HepG2 (cell line): ENCODE data around the gene TXNDC11. TPM values are rescaled to one million over a fixed set of nuclear protein-coding genes. Genes with fewer than 3 reads are reported as not detected.

ENCODE experiments used
- FOXK1 ChIP-seq: sonication (generic); formaldehyde crosslinking; IDR thresholded peaks from 2 replicates; pipeline ENCODE4 v1.4.0; 2020; ENCODE audit warnings: low read depth, missing genetic modification reagents, borderline replicate concordance
- GABPB1 ChIP-seq: IDR thresholded peaks from 2 replicates; pipeline ENCODE4 v1.6.1; 2016; ENCODE audit warnings: mild to moderate bottlenecking, missing genetic modification reagents, moderate library complexity, missing compliant biosample characterization
- SALL1 ChIP-seq: sonication (generic); formaldehyde crosslinking; IDR thresholded peaks from 2 replicates; pipeline ENCODE4 v1.8.0; 2022; ENCODE audit warnings: mild to moderate bottlenecking, missing genetic modification reagents
- SALL2 ChIP-seq: sonication (generic); formaldehyde crosslinking; IDR thresholded peaks from 2 replicates; pipeline ENCODE4 v1.8.1; 2023; ENCODE audit warnings: mild to moderate bottlenecking, missing genetic modification reagents, inconsistent platforms
- SKIL ChIP-seq: sonication (generic); formaldehyde crosslinking; IDR thresholded peaks from 2 replicates; pipeline ENCODE4 v1.8.0; 2022; ENCODE audit warnings: missing genetic modification reagents, mild to moderate bottlenecking, moderate library complexity, borderline replicate concordance
- SP5 ChIP-seq: IDR thresholded peaks from 2 replicates; pipeline ENCODE4 v1.6.1; 2016; ENCODE audit warnings: low read depth, borderline replicate concordance
- UBTF ChIP-seq: sonication (generic); formaldehyde crosslinking; IDR thresholded peaks from 2 replicates; pipeline ENCODE4 v1.4.0; 2020; ENCODE audit warnings: mild to moderate bottlenecking, missing genetic modification reagents
- YEATS2 ChIP-seq: sonication (generic); formaldehyde crosslinking; IDR thresholded peaks from 2 replicates; pipeline ENCODE4 v1.4.0; 2020; ENCODE audit warnings: missing genetic modification reagents, borderline replicate concordance
- ZNF235 ChIP-seq: sonication (generic); formaldehyde crosslinking; IDR thresholded peaks from 2 replicates; pipeline ENCODE4 v1.8.1; 2023; ENCODE audit warnings: mild to moderate bottlenecking, missing genetic modification reagents, borderline replicate concordance
- ZNF30 ChIP-seq: sonication (generic); formaldehyde crosslinking; IDR thresholded peaks from 2 replicates; pipeline ENCODE4 v1.5.0; 2020; ENCODE audit warnings: mild to moderate bottlenecking, missing genetic modification reagents
- ZNF567 ChIP-seq: sonication (generic); formaldehyde crosslinking; IDR thresholded peaks from 2 replicates; pipeline ENCODE4 v1.8.1; 2023; ENCODE audit warnings: mild to moderate bottlenecking, missing genetic modification reagents, borderline replicate concordance
- ZNF607 ChIP-seq: sonication (generic); formaldehyde crosslinking; IDR thresholded peaks from 2 replicates; pipeline ENCODE4 v1.5.1; 2020; ENCODE audit warnings: missing genetic modification reagents, mild to moderate bottlenecking, borderline replicate concordance
- ZNF652 ChIP-seq: IDR thresholded peaks from 2 replicates; pipeline ENCODE4 v1.6.1; 2016; ENCODE audit warnings: low read depth, borderline replicate concordance
- ZNF687 ChIP-seq: sonication (generic); formaldehyde crosslinking; IDR thresholded peaks from 2 replicates; pipeline ENCODE4 v1.5.1; 2020; ENCODE audit warnings: mild to moderate bottlenecking, missing genetic modification reagents, moderate library complexity
- ZNF747 ChIP-seq: sonication (generic); formaldehyde crosslinking; IDR thresholded peaks from 2 replicates; pipeline ENCODE4 v1.8.1; 2023; ENCODE audit warnings: missing genetic modification reagents, mild to moderate bottlenecking, borderline replicate concordance
- ZNF790 ChIP-seq: sonication (generic); formaldehyde crosslinking; IDR thresholded peaks from 2 replicates; pipeline ENCODE4 v1.8.0; 2022; ENCODE audit warnings: missing genetic modification reagents, mild to moderate bottlenecking, borderline replicate concordance
- ZNF816 ChIP-seq: sonication (generic); formaldehyde crosslinking; IDR thresholded peaks from 2 replicates; pipeline ENCODE4 v1.8.0; 2022; ENCODE audit warnings: missing genetic modification reagents, mild to moderate bottlenecking, borderline replicate concordance
- polyA plus RNA-seq, 8 experiments: library from polyadenylated mRNA; depleted of rRNA in 3 of 8; stranded (reverse) in 7 of 8; unstranded in 1 of 8; fragments of >200 nt; fragmentation: Illumina TruSeq in 4 of 8; extraction: Trizol in 4 of 8; gene quantifications; 2 replicates each; pipeline versions ENCODE4 v1.2.1 to v1.2.3, GENCODE V29; 2011 to 2016; ENCODE audit warnings: low read depth in 4 of 8, missing spikeins in 1 of 8, mixed read lengths in 1 of 8; ENCODE audit not compliant: insufficient read depth in 1 of 8
- total RNA-seq, 5 experiments: library from RNA; depleted of rRNA; stranded (reverse); fragments of >200 nt; fragmentation: Illumina TruSeq; extraction: Trizol; gene quantifications; 2 replicates each; pipeline ENCODE4 v1.2.3, GENCODE V29; 2016; ENCODE audit warnings: low read depth in 1 of 5
- TF ChIP-seq, protein P1 (sequence below): IDR thresholded peaks from 2 replicates; pipeline ENCODE4 v1.6.1; 2016; ENCODE audit warnings: missing compliant biosample characterization, missing genetic modification reagents, borderline replicate concordance

The TXNDC11 gene
- total and polyA plus RNA-seq, 2 of the 13 experiments (the other 11 are each of a cell fraction or from before 2014, with no cell fraction given): 74.9 to 123 TPM

DNA sequence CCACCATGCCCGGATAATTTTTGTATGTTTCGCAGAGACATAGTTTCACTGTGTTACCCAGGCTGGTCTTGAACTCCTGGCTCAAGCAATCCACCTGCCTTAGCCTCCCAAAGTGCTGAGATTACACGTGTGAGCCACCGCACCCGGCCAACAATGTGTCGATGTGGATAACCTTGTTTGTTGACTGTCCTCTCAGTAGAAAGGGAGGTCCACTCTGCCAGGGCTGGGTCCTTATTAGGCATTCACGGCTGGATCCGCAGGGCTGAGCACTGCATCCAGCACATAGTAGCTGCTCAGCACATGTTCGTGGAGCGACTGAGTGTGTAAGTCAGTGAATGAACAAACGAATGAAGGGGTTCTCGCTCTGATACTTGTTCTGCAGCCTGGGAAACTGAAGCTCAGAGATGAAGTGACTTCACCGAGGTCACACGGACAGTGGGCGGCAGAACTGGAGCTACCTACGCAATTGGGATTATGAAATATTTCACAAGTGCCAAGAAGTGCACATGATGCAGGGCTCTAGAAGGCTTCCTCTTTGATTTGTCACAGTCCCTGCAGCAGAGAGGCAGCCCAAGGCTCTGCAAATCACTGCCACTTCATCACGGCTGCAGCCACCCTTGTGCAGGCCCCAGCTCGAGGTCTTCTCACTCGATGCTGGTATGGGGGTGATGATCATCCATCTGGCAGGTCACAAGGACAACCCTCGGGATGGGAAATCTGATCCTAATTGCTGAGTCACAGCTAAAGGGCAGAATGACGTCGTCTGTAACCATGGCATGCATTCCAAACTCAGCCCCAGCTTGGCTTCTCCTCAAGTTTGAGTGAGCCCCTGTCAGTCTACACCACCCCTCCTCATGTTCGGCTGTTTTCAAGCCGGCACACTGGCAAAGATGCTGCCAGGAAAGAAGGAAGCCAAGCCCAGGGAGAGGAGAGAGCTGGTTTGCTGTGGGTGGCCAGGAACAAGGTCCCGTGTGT is 102.4 kb downstream of the TXNDC11 start (continued):
- TF ChIP-seq SKIL (CRISPR knock-in tag): 0 out of 2 replicates have a peak, but pooled peaks have one; percentile 37
- TF ChIP-seq UBTF (CRISPR knock-in tag): peak; percentile 71
- no peak; the same call in 1 of the 2 replicates for TF ChIP-seq GABPB1 (CRISPR knock-in tag)
- no peak for TF ChIP-seq SP5 (CRISPR knock-in tag)
- no peak for TF ChIP-seq ZNF790 (CRISPR knock-in tag)
- TF ChIP-seq ZNF607: 0 out of 2 replicates have a peak, but pooled peaks have one; percentile 45
- peak; percentile 74; the same call in 1 of the 2 replicates for TF ChIP-seq SALL2 (CRISPR knock-in tag)
- TF ChIP-seq ZNF816: no peak
- peak; percentile 62; the same call in 1 of the 2 replicates for TF ChIP-seq YEATS2 (CRISPR knock-in tag)
- TF ChIP-seq SALL1 (CRISPR knock-in tag): peak; percentile 73
- no peak for TF ChIP-seq ZNF652 (CRISPR knock-in tag)
- TF ChIP-seq FOXK1 (CRISPR knock-in tag): no peak; the same call in 1 of the 2 replicates
- no peak for TF ChIP-seq ZNF567 (CRISPR knock-in tag)
- no peak for TF ChIP-seq ZNF30 (CRISPR knock-in tag)
- no peak for TF ChIP-seq ZNF747 (CRISPR knock-in tag)
- peak; percentile 85 for TF ChIP-seq ZNF687 (CRISPR knock-in tag)
- TF ChIP-seq ZNF235 (CRISPR knock-in tag): no peak
- TF ChIP-seq, protein P1, sequence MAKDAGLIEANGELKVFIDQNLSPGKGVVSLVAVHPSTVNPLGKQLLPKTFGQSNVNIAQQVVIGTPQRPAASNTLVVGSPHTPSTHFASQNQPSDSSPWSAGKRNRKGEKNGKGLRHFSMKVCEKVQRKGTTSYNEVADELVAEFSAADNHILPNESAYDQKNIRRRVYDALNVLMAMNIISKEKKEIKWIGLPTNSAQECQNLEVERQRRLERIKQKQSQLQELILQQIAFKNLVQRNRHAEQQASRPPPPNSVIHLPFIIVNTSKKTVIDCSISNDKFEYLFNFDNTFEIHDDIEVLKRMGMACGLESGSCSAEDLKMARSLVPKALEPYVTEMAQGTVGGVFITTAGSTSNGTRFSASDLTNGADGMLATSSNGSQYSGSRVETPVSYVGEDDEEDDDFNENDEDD: peak; percentile 64
